Colonic mucosa (tissue), 4 donors: ENCODE data around the gene ACAP3. TPM values are rescaled to one million over a fixed set of nuclear protein-coding genes. Genes with fewer than 3 reads are reported as not detected.

ENCODE experiments used
- DNase-seq: peaks from one replicate; pipeline ENCODE4 v3.0.0-alpha.2; 2020
- H3K27ac ChIP-seq: fragments of 200-600 bp; one replicate; pipeline ENCODE4 v1.8.0; 2021
- H3K27me3 ChIP-seq: fragments of 200-600 bp; one replicate; pipeline ENCODE4 v1.8.0; 2021
- H3K36me3 ChIP-seq: fragments of 200-600 bp; one replicate; pipeline ENCODE4 v1.8.0; 2021
- H3K4me1 ChIP-seq: fragments of 200-600 bp; one replicate; pipeline ENCODE4 v1.8.0; 2021; ENCODE audit warnings: mild to moderate bottlenecking
- H3K4me3 ChIP-seq: fragments of 200-600 bp; one replicate; pipeline ENCODE4 v1.8.0; 2021
- H3K9ac ChIP-seq, 2 donors: one replicate each; pipeline ENCODE4 v1.7.0; 2013; ENCODE audit warnings: control low read depth in 2 of 2, low read depth in 2 of 2, low read length in 2 of 2
- H3K9me3 ChIP-seq: fragments of 200-600 bp; one replicate; pipeline ENCODE4 v1.8.0; 2021
- intact Hi-C: fragments of 100-400 bp; cut with DNase I; formaldehyde crosslinking; loops from one replicate; pipeline ENCODE4 v1.14.1; 2022
- total RNA-seq, 2 donors: library from RNA; stranded (reverse); fragmentation: NEBNext Ultra II Directional in 1 of 2; extraction: Animal tissue kit (Norgen Biotek cat#: 25700) in 1 of 2; gene quantifications; one replicate each; pipeline ENCODE4 v1.2.1, GENCODE V29; 2021
- TF ChIP-seq, protein P1 (sequence below): fragments of 200-600 bp; IDR thresholded peaks from one replicate; pipeline ENCODE4 v1.8.0; 2022; ENCODE audit warnings: antibody characterized with exemption, mild to moderate bottlenecking
- donor health status: healthy.
- donor health status: DM: no; HTN: no; CAD: no.
- donor health status: DM: no; HTN: no; CAD: no.

Gene ACAP3
- total RNA-seq, 2 donors from 2014 or later, result 34.1 to 68.1 TPM

DNA sequence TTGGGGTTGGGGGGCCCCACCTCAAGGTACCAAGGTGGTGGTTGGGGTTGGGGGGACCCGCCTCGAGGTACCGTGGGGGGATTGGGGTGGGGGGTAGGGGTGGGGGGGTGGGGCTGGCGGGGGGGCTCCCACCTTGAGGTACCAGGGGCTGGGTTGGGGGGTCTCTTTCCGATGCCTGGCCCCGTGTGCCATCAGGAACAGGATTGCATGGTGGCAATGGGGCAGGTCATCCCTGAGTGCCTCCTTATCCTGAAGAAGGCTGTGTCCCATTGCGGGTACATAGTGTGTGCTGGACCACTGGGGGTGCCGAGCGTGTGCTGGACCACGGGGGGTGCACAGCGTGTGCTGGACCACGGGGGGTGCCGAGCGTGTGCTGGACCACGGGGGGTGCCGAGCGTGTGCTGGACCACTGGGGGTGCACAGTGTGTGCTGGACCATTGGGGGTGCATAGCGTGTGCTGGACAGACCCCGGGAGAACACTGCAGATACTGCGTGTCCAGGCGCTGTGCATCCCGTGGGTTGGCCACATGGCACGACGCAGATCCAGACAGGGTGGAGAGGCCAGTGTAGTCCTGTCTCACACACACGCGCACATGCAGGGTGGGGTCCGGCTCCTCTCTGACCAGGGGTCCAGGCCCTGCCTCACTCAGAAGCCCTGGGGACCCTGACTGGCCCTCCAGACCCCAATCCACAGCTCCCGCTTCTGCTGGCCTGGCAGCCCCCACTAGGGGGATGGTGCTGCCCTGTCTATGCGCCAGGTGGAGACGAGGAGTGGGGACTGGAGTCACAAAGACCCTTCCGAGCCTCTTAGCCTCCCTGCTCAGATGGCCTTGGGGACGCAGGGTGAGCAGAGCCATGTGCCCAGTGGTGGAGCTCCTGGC, 23.3 kb downstream of the ACAP3 start:
- H3K9me3 ChIP-seq, result no peaks in the 10 kb centered on the region
- H3K9ac ChIP-seq, result no peak overlapping the region
- intact Hi-C loops, result no loop called here
- H3K36me3 ChIP-seq, result no peaks in the 10 kb centered on the region
- TF ChIP-seq, protein P1, sequence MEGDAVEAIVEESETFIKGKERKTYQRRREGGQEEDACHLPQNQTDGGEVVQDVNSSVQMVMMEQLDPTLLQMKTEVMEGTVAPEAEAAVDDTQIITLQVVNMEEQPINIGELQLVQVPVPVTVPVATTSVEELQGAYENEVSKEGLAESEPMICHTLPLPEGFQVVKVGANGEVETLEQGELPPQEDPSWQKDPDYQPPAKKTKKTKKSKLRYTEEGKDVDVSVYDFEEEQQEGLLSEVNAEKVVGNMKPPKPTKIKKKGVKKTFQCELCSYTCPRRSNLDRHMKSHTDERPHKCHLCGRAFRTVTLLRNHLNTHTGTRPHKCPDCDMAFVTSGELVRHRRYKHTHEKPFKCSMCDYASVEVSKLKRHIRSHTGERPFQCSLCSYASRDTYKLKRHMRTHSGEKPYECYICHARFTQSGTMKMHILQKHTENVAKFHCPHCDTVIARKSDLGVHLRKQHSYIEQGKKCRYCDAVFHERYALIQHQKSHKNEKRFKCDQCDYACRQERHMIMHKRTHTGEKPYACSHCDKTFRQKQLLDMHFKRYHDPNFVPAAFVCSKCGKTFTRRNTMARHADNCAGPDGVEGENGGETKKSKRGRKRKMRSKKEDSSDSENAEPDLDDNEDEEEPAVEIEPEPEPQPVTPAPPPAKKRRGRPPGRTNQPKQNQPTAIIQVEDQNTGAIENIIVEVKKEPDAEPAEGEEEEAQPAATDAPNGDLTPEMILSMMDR, result no peak
- H3K27me3 ChIP-seq, result peaks cover 21% of the 10 kb centered on the region
- H3K4me1 ChIP-seq, result peaks cover 13% of the 10 kb centered on the region
- no peak overlapping the region for H3K4me3 ChIP-seq
- no peak overlapping the region for H3K27ac ChIP-seq
- DNase-seq, result no peak

DNA sequence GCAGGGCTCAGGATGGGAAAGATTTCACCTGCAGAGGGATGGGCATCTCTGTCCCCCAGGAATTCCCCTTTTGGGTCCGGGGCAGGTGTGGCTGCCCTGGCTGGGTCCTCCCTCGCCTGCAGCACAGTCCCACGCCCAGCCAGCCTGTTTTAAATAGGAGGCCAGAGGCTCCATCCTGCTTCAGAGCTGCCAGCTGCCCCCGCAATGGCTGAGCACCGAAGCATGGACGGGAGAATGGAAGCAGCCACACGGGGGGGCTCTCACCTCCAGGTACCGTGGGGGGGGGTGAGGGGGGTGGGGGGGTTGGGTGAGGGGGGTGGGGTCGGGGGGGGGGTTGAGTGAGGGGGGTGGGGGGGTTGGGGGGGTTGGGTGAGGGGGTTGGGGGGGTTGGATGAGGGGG, 23.9 kb downstream of the ACAP3 start:
- H3K4me1 ChIP-seq, result peaks cover 13% of the 10 kb centered on the region
- no peaks in the 10 kb centered on the region for H3K9me3 ChIP-seq
- H3K4me3 ChIP-seq, result no peak overlapping the region
- no peaks in the 10 kb centered on the region for H3K36me3 ChIP-seq
- intact Hi-C loops, result no loop called here
- no peak overlapping the region for H3K27ac ChIP-seq
- peaks cover 21% of the 10 kb centered on the region for H3K27me3 ChIP-seq
- TF ChIP-seq, protein P1, result no peak
- DNase-seq, result no peak
- H3K9ac ChIP-seq, result no peak overlapping the region

DNA sequence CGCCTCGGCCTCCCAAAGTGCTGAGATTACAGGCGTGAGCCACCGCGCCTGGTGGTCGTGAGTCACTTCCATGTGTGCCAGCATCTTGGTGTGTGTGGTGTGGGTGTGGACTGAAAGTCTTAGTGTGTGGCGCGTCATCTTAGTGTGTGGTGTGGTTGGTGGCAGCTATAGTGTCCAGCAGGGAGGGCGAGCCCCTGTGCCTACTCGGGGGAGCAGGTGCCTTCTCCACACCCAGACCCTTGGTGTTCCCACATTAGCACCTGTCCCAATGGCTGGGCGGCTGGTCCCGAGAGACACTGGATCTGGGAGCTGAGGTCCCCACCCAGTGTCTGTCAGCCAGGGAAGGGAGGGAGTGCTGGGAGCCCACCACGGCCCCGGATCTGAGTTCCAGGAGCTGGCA, 24.7 kb downstream of the ACAP3 start:
- no peak overlapping the region for H3K4me3 ChIP-seq
- H3K27ac ChIP-seq, result no peak overlapping the region
- H3K4me1 ChIP-seq, result peaks cover 13% of the 10 kb centered on the region
- TF ChIP-seq, protein P1, result no peak
- H3K36me3 ChIP-seq, result no peaks in the 10 kb centered on the region
- intact Hi-C loops, result no loop called here
- no peak overlapping the region for H3K9ac ChIP-seq
- no peaks in the 10 kb centered on the region for H3K9me3 ChIP-seq
- peaks cover 21% of the 10 kb centered on the region for H3K27me3 ChIP-seq
- DNase-seq, result no peak

DNA sequence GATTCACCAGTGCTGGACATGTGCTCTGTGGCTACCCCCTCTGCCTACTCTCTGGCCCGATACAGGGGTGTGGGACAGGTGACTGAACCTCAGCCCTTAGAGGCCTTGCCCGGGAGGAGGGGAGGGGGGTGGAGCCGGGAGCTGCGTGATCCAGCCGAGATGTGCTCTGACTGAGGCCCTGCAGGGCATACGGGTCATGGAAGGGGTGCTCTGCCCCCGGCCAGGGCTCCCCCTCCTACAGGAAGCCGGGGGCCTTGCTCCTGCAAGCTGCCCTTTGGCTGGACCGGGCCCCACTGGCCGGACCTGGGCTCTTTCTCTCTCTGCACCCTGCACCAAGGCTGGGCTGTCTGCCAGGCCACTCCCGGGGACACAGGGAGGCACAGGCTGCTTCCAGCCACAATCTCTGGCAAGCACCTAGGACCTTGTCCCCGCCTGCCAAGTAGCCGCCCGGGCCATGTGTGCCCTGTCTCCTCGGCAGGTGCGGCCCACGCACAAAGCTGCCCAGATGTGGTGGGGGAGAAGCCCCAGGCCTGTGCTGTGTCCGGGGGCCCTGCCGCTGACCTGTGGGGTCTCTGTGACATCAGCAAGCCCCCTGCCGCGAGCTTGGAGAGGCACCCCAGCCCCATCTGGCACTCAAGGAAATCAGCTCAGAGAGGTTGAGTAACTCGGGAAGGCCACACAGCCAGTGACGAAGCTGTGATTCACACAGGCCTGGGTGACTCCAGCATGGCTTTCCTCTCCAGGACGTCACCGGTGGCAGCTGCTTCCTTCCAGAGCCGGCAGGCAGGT, 26.0 kb downstream of the ACAP3 start:
- TF ChIP-seq, protein P1, result no peak
- Histone ChIP-seq H3K27me3 (peaks cover 12% of the 10 kb centered on the region), H3K4me1 (peaks cover 13% of the 10 kb centered on the region), H3K27ac (peak overlapping the region; percentile 61), H3K9ac (peak overlapping the region in 1 of 2 donors; percentile 51), H3K4me3 (no peak overlapping the region), H3K36me3 (no peaks in the 10 kb centered on the region), H3K9me3 (no peaks in the 10 kb centered on the region)
- intact Hi-C loops, result no loop called here
- peak; percentile 93 for DNase-seq

DNA sequence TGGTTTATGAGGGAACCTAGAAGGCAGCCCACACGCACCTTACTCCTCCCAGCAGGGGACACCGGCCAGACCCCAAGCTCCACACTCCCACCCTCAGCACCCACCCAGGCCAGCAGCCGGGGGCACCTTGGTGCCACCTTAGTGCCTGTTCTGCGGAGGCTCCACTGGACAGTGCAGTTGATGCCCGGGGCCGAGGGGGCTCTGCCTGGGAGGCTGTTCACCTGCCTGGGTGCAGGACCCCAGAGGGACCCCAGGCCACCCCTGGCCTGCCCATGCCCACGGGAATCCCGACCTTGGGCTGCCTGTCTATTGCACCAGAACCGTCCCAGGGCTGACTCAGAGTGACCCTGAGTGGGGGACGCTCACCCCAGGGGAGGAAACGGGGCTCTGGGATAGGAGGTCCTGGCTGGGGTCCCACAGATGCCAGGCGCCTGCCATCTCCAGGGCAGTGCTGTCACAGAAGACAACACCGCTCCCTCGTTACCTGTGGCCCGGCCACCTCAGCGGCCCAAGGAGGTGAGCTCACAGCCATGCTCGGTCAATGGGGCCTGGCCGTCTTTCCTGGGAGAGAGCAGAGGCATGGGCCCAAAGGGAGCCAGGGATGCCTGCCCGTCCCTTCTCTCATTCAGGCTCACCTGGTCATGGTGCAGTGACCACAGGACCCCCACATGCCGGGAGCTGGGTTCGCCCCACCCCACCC, 26.8 kb downstream of the ACAP3 start:
- TF ChIP-seq, protein P1, result no peak
- Histone ChIP-seq H3K27ac (no peak overlapping the region), H3K4me1 (peaks cover 13% of the 10 kb centered on the region), H3K9ac (peak overlapping the region in 1 of 2 donors; percentile 38), H3K27me3 (peaks cover 5% of the 10 kb centered on the region), H3K9me3 (no peaks in the 10 kb centered on the region), H3K4me3 (no peak overlapping the region), H3K36me3 (no peaks in the 10 kb centered on the region)
- DNase-seq, result no peak
- intact Hi-C loops, result no loop called here
